ENCODE measurements around the gene ZNF184.
"Not testable (repeated sequence)": the region's sequence is repeated elsewhere in the genome, so short reads cannot be mapped to it uniquely, and the experiment has no call there.

ZNF184 gene

GRCh38 chr6:27478706-27479318, 5.9 kb upstream of the ZNF184 start:
- peak; percentile 92 for DNase-seq

- DNase-seq = no peak
Observed at GRCh38 chr6:27478141-27478705, 5.3 kb upstream of the ZNF184 start.

- DNase-seq = no peak
Observed at GRCh38 chr6:27477318-27478013, 4.6 kb upstream of the ZNF184 start.

- DNase-seq = no peak
Observed at GRCh38 chr6:27476090-27476489, 3.2 kb upstream of the ZNF184 start.

GRCh38 chr6:27474672-27475071, 1.8 kb upstream of the ZNF184 start:
- no peak for DNase-seq

- DNase-seq = no peak
Observed at GRCh38 chr6:27474172-27474465, 1.2 kb upstream of the ZNF184 start.

DNA sequence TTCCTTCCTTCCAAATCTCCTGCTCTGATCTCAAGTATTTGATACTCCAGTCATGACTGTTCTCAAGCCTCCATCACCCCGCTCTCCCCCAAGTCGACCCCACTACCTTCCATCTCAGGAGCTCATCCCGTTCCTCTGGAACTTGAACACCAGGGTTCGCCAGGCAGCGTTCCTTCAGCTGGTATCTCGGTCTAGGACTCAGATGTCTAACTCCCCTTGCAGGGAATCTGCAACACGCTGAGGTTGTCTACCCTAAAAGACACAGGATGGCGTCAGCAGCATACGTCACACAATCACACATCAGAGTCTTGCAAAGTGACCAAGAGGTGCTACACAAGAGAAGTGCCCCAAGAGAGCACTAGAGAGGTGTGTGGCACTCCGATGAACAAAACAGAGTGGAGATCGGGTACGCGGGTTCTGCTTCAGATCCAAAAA, 706 bp downstream of the ZNF184 start:
- peak; percentile 70 for DNase-seq

- no peak for DNase-seq
Observed at GRCh38 chr6:27471365-27472115, 1.4 kb downstream of the ZNF184 start.

DNA sequence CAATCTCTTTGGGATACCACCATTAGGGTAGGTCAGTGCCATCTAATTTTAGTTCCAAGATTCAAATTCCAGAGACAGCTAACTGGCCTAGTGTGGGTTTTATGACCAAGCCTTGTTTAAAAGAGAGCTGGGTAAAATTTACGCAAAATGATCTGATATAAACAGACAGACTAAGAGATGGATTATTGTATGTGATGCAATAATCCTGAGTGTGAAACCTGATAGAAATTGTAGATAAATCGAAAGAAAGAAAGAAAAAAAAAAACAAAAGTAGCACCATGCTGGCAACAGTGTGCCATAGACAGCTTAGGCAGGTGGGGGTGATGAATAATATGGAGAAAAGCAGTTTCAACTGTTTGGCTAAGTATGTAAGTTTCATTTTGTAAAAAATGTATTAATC, 2.9 kb downstream of the ZNF184 start:
- DNase-seq = no peak

- DNase-seq = no peak
Observed at GRCh38 chr6:27468334-27468733, 4.6 kb downstream of the ZNF184 start.

DNA sequence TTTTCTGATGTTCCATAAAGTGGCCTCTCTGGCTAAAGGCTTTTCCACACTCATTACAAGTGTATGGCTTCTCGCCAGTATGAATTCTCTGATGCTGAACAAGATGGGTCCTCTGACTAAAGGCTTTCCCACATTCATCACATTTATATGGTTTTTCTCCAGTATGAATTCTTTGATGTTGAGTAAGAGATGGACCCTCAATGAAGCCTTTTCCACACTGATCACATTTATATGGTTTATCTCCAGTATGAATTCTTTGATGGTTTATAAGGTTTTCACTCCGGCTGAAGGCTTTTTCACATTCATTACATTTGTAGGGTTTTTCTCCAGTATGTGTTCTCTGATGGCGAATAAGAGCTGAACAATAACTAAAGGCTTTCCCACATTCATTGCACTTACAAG, 20.4 kb downstream of the ZNF184 start:
- DNase-seq = no peak

- no peak for DNase-seq
Observed at GRCh38 chr6:27451660-27452390, 21.1 kb downstream of the ZNF184 start.

DNA sequence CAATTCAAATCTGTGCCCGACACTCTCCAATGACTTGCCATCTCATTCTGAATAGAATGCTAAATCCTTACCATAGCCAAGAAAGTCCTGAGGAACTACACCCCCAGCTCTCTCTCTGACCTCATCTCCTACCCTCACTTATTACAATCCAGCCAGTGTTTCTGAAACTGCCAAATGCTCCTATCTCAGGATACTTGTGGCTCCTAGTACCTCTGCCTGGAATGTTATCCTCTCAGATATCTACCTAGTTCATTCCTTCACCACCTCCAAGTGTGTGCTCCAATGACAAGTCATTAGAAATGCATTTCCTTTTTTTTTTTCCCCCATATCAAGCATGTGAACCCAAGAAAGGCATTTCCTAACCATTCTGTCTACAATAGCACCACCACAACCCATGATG, 24.4 kb downstream of the ZNF184 start:
- no peak for DNase-seq

GRCh38 chr6:27442932-27443331, 30.0 kb downstream of the ZNF184 start:
- DNase-seq = no peak

- no peak for DNase-seq
Observed at GRCh38 chr6:27441001-27441400, 31.9 kb downstream of the ZNF184 start.

DNA sequence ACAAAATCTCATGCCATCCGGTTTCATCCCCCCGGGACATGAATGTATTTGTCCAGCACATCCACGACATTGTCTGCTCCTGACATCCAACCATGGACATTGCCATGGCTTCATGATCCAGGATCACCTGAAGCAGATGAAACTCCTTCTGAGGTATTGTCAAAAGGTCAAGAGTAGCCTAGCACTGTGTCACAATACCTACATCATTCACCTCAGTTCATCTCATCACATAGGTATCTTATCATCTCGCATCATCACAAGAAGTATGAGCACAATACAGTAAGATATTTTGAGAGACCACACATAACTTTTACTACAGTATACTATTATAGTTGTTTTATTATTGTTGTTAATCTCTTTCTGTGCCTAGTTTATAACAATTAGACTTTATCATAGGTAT, 33.5 kb downstream of the ZNF184 start:
- DNase-seq = no peak

GRCh38 chr6:27433714-27434113, 39.2 kb downstream of the ZNF184 start:
- no peak for DNase-seq

- DNase-seq = no peak
Observed at GRCh38 chr6:27428966-27429365, 43.9 kb downstream of the ZNF184 start.

DNA sequence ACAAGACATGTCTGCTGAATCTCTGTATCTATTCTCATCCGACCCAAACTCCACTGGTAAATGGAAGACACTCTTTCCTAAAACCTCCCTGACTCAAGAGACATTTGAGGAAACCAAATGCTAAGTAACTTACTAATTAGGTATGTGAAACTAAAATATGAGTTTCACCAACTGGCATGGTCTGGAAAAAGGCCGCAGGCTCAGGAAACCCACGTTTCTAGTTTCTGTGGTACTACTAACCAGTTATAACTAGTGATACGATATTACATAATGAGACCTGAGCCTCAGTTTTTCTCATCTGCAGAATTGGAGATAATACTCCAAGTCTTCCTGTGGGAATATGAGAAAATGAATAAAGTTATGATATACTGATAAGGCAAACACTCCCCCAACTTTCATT, 44.4 kb downstream of the ZNF184 start:
- DNase-seq = no peak

DNA sequence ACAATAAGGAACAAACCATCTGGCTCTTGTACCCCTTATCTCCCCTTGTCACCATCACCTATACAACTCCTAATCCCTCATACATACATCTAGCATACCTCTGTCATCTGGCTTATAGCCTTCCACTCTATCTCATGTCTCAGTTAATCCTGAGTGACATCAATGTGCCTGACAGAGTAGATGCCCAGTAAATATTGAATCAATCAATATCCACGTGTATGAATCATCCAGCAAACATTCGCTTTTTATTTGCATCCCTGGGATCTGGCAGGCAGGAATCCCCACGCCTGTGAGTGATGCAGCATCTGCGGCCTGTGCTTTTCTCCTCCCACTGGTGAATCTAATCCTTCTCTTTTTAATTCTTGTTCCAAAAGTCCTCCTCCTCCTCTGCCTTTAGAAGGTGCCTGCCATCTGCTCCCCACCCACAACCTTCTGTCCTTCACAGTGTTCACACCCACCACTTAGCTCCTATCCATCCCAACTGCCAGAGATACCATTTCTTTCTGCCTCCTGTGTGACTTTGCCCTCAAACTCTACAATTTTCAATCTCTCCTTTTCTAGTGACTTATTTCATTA, 46.8 kb downstream of the ZNF184 start:
- no peak for DNase-seq

GRCh38 chr6:27424851-27425250, 48.1 kb downstream of the ZNF184 start:
- not testable (repeated sequence) for DNase-seq

DNA sequence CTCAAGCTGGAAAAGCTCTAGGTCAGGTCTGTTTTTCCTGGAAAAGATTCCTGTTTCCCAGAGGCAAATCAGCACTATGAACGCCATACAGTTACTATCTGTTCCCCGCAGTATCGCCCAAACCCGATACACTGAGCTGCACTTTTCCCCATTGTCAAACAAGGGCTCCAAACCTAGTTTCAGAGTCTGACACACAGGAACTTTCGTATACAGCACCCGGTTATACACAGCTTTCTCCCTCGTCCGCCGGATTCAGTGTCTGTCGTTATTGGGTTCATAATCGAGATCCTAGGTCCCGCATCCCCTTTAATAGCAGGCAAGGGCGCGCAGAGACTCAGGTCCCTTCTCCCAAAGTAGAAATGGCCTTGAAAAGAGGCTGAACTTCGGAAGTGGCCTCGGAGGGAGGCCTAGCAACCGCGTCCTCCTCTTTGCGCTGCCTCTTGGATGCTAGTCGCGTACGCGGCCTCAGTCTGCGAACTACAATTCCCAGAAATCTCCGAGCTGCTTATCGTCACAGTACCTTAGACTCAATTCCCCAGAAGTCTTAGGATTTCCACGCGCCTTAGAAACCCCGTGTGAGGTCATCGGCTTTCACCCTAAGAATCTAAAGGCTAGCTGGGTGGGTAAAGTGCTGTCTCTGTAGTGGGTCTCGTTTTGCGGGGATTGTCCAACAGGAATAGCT, 50.1 kb downstream of the ZNF184 start:
- no peak for DNase-seq

Data from CD4-positive, alpha-beta T cell treated with Interleukin-4 for 4 hours (primary cell).